B cell (primary cell): ENCODE measurements around the gene SEMA4G.

ENCODE experiments used
- EZH2 ChIP-seq: IDR thresholded peaks from 2 replicates; pipeline ENCODE4 v1.6.1; 2012; ENCODE audit warnings: borderline replicate concordance, low read depth, mild to moderate bottlenecking, moderate library complexity, low read length; ENCODE audit not compliant: insufficient read depth, poor library complexity, severe bottlenecking
- TF ChIP-seq, protein P1 (sequence below): fragments of 200-600 bp; IDR thresholded peaks from one replicate; pipeline ENCODE4 v1.8.0; 2022; ENCODE audit warnings: antibody characterized with exemption, mild to moderate bottlenecking

- TF ChIP-seq, protein P1, sequence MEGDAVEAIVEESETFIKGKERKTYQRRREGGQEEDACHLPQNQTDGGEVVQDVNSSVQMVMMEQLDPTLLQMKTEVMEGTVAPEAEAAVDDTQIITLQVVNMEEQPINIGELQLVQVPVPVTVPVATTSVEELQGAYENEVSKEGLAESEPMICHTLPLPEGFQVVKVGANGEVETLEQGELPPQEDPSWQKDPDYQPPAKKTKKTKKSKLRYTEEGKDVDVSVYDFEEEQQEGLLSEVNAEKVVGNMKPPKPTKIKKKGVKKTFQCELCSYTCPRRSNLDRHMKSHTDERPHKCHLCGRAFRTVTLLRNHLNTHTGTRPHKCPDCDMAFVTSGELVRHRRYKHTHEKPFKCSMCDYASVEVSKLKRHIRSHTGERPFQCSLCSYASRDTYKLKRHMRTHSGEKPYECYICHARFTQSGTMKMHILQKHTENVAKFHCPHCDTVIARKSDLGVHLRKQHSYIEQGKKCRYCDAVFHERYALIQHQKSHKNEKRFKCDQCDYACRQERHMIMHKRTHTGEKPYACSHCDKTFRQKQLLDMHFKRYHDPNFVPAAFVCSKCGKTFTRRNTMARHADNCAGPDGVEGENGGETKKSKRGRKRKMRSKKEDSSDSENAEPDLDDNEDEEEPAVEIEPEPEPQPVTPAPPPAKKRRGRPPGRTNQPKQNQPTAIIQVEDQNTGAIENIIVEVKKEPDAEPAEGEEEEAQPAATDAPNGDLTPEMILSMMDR, result no peak
- TF ChIP-seq EZH2, result no peak
Measured at GRCh38 chr10:100976906-100977305, 7.6 kb downstream of the SEMA4G start.
